Bronchial epithelial cell (primary cell): ENCODE measurements around the gene MCU. TPM values are rescaled to one million over a fixed set of nuclear protein-coding genes. Genes with fewer than 3 reads are reported as not detected.

ENCODE experiments used
- DNase-seq: peaks from one replicate; pipeline ENCODE4 v3.0.0-alpha.2; 2010; ENCODE audit warnings: low read depth
- FAIRE-seq: peaks from 2 replicates; lab custom pipeline; 2011; peaks lifted over from hg19 to GRCh38; lab: Jason Lieb, UNC
- H3K27me3 ChIP-seq: 2 replicates; pipeline ENCODE4 v1.5.1; 2011; ENCODE audit warnings: low read length; ENCODE audit not compliant: control insufficient read depth, insufficient read depth
- H3K36me3 ChIP-seq: 2 replicates; pipeline ENCODE4 v1.5.1; 2011; ENCODE audit warnings: low read length; ENCODE audit not compliant: control insufficient read depth, insufficient read depth
- H3K4me3 ChIP-seq: 2 replicates; pipeline ENCODE4 v1.5.1; 2011; ENCODE audit warnings: mild to moderate bottlenecking, low read depth, low read length, control low read depth
- CTCF ChIP-seq: IDR thresholded peaks from 2 replicates; pipeline ENCODE4 v1.5.1; 2011; ENCODE audit warnings: mild to moderate bottlenecking, moderate library complexity, low read length, control low read depth, inconsistent platforms; ENCODE audit not compliant: insufficient read depth, severe bottlenecking
- total RNA-seq: library from RNA; depleted of rRNA; stranded (reverse); fragments of >200 nt; gene quantifications from 2 replicates; pipeline ENCODE4 v1.2.1, GENCODE V29; 2014

Gene MCU
- total RNA-seq, 1 donor from 2014 or later, result 38.7 TPM

GRCh38 chr10:72888151-72888638 is 196.3 kb downstream of the MCU start:
- DNase-seq (no peak), FAIRE-seq (no peak)
- TF ChIP-seq CTCF, result no peak
- peaks cover 2% of the 10 kb centered on the region for H3K36me3 ChIP-seq
- H3K27me3 ChIP-seq, result no peaks in the 10 kb centered on the region
- no peak overlapping the region for H3K4me3 ChIP-seq

GRCh38 chr10:72889391-72889831 is 197.5 kb downstream of the MCU start:
- DNase-seq, result peak; percentile 100
- Histone ChIP-seq H3K36me3 (peaks cover 2% of the 10 kb centered on the region), H3K27me3 (no peaks in the 10 kb centered on the region), H3K4me3 (no peak overlapping the region)
- TF ChIP-seq CTCF, result no peak
- FAIRE-seq, result peak; percentile 98

GRCh38 chr10:72890086-72890485 is 198.1 kb downstream of the MCU start:
- no peak for FAIRE-seq

GRCh38 chr10:72893136-72893798 is 201.3 kb downstream of the MCU start, which contains the start of gene OIT3:
OIT3 (plus strand) TSS chr10:72893739; CDS start chr10:72893799, 60 bp downstream.
- Histone ChIP-seq H3K4me3 (no peak within 1 kb of the TSS), H3K36me3 (no peaks in the 10 kb centered on the region), H3K27me3 (no peaks in the 10 kb centered on the region)
- FAIRE-seq, result no peak
- TF ChIP-seq CTCF, result no peak
- no peak for DNase-seq

More at GRCh38 chr10:72890086-72890485, 198.1 kb downstream of the MCU start:
- Histone ChIP-seq H3K36me3 (peaks cover 2% of the 10 kb centered on the region), H3K4me3 (no peak overlapping the region), H3K27me3 (no peaks in the 10 kb centered on the region)
- DNase-seq, result no peak
- TF ChIP-seq CTCF, result no peak

GRCh38 chr10:72895236-72895850 is 203.4 kb downstream of the MCU start:
- DNase-seq (no peak), FAIRE-seq (no peak)
- H3K4me3 ChIP-seq, result no peak overlapping the region
- no peak for TF ChIP-seq CTCF
- no peaks in the 10 kb centered on the region for H3K27me3 ChIP-seq
- no peaks in the 10 kb centered on the region for H3K36me3 ChIP-seq
